NCI-H1694 treated with DMSO at 0.1 percent for 48 hours (cell line): ENCODE measurements around the gene COQ4.
A peak's percentile ranks its signal among the peaks of the same experiment; 100 is the strongest.
"Not testable (repeated sequence)": the region's sequence is repeated elsewhere in the genome, so short reads cannot be mapped to it uniquely, and the experiment has no call there.

ENCODE experiments used
- DNase-seq: peaks from one replicate; lab custom pipeline; 2025; lab: John Stamatoyannopoulos, UW

COQ4 gene

DNA sequence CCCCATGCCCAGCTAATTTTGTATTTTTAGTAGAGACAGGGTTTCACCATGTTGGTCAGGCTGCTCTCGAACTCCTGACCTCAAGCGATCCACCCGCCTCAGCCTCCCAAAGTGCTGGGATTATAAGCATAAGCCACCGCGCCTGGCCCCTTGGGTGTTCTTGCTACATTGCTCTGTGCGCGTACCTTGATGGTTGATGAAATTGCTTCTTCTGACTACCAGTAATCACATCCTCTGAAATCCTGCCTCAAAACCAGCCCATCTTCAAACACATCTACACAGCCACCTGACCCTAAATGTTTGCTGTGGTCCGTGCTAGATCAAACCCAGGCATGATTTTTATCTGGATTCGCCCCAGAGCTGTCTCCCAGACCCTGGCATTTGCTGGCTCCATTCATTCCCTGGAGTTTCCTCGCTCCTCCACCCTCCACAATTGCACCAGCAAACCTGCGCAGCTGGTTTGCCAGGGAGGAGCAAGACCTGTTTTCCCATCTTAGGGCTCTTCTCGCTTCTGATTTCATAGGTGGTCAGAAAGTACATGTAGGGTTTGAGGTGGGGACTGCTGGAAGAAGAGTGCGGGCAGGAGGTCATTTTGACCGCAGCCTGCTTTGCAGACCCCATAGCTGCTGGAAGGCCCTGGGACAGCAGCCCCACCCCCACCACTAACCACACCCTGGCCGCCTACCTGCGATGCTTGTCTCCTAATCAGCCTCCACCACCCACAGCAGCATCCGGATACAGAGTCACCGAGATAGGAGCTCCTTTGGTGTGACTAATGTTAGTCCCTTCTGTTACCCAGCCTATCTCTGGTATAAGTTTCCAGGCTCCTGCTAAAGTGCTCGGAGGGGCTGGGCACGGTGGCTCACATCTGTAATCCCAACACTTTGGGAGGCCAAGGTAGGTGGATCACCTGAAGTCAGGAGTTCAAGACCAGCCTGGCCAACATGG is 23.8 kb upstream of the COQ4 start:
- DNase-seq = no peak

DNA sequence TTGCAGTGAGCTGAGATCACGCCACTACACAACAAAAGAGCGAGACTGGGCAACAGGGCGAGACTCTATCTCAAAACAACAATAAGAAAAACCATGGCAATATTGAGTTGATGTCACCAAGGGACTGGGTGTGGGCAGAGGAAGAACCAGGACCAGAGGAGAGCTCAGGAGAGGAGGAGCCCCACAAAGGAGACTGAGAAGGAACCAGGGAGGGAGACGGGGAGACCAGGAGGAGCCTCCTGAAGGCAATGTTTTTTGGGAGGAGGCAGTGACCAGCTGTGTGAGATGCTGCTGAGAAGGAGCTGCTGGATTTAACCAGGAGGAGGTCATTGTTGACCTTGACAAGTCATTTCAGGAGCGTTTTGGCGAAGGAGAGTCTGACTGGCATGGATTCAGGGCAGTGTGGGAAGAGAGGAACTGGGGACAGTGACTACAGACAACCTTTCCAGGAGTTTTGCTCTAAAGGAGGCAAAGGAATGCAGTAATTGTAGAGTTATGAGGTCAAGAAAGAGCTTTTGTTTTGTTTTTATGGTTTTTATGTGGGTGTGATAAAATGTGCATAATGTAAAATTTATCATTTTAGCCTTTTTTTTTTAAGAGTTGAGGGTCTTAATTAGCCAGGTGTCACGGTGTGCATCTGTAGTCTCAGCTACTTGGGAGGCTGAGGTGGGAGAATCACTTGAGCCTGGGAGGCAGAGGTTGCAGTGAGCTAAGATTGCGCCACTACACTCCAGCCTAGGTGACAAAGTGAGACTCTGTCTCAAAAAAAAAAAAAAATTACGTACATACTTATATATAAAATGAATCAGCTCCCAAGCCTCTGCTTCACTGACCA is 18.3 kb upstream of the COQ4 start:
- DNase-seq = no peak

DNA sequence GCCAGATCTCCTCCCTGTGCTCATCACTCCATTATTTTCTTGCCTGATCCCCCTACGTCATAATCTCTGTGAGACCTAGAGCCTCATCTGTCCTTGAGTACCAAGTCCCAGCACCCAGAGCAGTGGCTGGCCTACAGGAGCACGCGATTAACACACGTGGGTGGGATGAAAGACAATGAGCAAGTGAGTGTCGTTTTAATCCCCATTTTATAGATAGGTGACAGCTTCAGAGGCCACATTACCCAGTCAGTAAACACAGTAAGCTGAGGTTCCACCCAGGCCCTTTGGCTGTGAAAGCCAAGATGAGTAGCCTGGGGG is 17.7 kb upstream of the COQ4 start:
- no peak for DNase-seq

DNA sequence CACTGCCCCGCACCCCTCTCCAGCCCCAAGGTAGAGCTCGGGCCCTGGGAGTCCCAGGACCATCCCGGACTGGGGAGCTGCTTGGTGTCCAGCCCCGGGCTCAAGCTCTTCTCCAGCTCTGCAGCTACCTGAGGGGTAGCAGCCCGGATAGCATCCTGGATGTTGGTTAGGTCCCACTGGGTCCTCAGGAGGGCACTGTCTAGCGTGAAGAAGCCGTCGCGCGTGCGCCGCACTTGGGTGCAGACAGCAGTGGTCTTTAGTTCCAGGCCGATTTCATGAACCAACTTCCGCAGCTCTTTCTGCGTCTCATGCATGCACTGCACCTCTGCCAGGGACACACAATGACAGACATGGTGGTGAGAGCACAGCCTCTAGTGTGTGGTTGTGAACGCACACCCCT is 13.1 kb upstream of the COQ4 start:
- DNase-seq = no peak

DNA sequence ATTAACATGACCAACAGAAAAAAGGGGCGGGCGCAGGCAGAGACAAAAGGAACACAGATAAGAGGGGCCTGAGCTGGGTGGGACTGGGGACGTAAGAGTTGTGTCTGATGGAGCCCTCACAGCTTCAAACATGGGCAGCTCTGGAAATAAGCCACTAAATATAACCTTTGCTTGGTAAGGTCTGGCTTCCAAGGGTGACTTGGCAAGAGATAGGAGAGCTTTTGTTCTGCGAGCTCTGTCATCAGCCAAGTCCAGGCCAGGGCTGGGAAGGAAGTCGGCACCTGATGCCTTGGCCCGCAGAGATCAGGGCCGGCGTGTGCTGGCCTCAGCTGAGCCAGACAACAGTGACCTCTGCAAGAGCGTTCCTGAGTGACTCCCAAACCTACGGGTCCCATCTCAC is 12.2 kb upstream of the COQ4 start:
- no peak for DNase-seq

DNA sequence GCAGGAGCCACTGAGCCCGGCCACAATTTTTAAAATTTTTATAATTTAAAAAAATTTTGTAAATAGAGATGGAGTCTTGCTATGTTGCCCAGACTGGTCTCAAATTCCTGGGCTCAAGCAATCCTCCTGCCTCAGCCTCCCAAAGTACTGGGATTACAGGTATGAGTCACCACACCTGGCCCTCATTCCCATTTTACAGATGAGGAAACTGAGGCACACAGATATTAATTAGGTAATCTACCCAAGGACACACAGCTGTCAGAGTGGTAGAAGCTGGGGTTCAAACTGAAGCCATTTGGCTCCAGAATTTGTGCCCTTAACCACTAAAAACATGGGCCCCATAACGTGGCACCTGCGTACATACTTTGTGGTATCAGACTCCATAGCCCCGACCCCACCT is 7.9 kb upstream of the COQ4 start:
- DNase-seq = no peak

DNA sequence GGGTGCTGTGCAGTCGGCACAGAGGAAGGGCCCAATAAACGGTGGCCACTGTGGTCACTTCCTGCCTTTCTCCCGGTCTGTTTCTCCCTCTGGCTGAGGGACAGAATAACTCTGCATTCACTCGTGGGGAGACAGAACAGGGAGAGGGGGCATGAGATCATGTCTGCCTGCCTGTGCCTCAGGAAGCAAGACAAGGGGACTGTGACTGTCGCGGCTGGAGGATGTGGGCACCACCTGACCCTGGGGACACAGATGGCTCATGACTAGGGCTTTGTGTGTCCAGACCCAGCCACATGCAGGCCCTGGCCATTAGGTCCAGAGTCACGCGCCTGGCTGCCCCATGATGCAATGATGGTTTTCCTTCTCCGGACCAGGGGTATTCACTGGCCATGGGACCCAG is 6.2 kb upstream of the COQ4 start:
- DNase-seq = no peak

DNA sequence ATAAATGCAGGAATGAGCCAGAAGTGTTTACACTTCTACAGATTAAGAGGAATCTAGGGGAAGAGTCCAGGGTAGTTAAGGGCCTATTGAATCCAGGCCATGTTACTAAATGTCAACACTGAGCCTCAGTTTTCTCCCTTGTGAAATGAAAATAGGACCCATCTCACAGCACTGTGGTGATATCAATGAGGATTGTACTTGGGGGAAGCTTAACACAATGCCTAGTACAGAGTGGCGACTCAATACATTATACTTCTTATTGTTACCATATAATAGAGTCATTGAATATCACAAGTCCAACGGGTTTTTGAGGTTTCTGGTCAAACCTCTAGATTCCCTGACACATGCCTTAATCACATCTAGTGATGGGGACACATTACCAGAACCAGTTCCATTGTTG is 5.0 kb upstream of the COQ4 start:
- DNase-seq = no peak

DNA sequence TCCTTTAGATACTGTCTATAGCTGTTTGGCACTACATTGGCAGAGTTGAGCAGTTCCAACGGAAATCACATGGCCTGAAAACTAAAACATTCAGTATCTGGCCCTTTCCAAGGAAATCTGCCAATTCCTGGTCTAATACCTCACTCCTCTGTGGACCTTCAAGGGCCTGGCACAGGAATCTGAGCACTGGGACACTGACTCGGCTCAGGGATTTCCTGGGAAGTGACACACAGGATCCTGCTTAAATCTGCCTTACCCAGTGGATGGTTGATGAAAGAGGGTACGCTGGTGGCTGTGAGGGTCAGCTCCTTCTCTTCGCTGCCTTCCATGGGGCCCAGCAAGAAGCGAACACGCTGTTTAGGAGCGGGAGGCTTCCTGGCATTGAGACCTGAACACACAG is 1.3 kb upstream of the COQ4 start:
- no peak for DNase-seq

DNA sequence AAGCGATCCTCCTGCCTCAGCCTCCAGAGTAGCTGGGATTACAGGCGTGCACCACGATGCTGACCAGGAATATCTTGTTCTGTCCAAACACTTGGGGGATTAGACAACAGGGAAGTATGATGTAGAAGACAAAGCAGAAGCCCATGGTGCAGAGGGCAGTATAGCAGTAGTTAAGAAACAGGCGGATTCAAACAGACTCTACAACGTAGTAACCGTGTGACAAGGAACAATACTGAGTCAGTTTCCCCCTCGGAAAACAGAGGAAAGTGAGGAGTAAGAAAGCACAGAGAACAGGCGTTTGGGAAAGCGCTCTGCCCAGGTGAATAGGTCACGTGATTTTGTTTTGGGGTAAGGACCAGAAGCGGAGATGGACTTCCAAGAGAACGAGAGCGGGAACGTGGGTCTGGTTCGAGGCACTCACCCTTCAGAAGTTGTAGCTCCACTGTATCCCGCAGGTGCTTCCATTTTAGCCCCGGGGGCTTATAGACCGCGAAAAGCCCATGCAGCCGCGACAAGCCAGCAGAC is 698 bp upstream of the COQ4 start:
- no peak for DNase-seq

DNA sequence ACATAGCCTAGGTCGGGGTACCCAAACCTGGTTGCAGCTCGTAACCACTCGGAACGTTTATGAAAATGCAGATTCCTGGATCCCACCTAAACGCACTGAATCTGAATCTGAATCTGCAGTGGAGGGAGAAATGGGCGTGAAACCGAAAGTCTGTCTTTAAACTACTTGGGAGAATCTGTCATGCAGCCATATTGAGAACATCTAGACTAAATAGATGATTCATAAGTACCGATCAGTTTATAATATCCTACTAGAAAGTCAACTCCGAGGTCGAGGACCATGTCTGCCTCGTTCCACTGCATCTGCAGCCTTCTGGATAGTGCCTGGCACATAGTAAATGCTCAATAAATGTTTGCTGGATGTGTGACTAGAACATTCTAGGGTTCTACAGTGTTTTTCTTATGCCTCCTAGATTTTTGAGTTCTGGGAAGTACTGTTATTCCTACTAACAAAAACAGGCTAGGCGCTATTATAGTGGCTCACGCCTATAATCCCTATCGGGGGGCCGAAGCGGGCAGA is 632 bp downstream of the COQ4 start:
- no peak for DNase-seq

DNA sequence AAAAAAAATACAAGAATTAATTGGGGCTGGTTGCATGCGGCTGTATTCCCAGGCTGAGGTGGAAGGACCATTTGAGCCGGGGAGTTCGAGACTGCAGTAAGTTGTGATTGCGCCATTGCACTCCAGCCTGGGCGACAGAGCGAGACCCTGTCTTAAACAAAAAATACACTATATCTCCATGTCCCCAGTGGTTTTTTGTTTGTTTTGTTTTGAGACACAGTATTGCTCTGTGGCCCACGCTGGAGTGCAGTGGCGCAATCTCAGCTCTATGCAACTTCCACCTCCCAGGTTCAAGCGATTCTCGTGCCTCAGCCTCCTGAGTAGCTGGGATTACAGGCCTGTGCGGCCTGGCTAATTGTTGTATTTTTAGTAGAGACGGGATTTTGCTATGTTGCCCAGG is 1.2 kb downstream of the COQ4 start:
- DNase-seq = no peak

DNA sequence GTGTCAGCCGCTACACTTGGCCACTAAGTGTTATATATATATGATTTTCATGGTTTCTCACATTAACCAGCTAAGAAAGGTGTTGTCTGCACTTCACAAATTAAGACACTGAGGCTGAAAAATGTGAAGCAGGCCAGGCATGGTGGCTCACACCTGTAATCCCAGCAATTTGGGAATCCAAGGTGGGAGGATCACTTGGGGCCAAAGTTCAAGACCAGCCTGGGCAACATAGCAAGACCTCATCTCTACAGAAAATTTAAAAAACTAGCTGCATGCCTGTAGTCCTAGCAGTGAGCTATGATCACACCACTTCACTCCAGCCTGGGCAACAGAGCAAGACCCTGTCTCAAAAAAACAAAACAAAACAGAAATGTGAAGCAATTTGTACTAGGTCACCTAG is 1.8 kb downstream of the COQ4 start:
- DNase-seq = no peak

DNA sequence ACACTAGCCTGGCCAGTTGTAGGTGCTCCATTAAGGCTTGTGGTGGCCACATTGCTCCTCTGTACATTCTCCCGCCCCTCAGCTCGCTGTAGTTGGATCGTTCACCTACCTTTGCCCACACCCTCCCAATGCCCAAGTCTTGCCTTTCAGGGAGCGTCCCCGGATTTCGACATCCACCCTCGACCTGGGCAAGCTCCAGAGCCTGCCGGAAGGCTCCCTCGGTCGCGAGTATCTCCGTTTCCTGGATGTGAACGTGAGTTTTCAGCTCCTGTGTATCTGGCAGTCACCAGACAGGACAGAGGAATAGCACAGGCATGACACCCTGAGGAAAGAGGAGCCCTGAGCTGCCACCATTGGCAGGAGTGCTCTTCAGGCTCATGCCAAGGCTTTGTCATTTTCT is 3.0 kb downstream of the COQ4 start:
- no peak for DNase-seq

DNA sequence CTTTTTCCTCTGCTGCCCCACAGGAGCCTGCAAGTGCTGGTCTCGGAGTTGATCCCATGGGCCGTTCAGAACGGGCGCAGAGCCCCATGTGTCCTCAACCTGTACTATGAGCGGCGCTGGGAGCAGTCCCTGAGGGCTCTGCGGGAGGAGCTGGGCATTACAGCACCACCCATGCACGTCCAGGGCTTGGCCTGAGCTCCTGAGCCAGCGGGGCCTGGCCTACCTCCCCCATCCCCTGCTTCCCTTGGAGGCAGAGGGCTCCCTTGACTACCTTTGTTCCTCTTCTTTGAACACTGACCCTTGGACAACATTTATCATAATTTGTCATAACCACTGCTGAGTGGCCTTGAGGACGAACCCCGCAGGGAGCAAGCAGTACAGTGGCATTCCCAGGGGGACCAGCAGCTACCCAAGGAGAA is 10.8 kb downstream of the COQ4 start:
- DNase-seq = no peak

DNA sequence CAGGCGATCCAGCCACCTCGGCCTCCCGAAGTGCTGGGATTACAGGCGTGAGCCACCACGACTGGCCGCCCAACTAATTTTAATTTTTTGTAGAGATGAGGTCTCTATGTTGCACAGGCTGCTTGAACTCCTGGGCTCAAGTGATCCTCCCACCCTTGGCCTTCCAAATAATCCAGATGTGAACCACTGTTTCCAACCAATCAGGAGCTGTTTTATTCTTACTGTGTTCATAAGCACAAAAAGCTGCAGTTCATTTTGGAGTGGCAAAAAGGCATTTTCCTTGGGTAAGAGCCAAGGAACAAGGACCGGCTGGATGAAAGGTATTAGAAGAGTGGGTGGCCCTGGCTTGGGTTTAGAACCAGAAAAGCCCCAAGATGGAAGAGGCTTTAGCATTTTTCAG is 12.5 kb downstream of the COQ4 start:
- no peak for DNase-seq

DNA sequence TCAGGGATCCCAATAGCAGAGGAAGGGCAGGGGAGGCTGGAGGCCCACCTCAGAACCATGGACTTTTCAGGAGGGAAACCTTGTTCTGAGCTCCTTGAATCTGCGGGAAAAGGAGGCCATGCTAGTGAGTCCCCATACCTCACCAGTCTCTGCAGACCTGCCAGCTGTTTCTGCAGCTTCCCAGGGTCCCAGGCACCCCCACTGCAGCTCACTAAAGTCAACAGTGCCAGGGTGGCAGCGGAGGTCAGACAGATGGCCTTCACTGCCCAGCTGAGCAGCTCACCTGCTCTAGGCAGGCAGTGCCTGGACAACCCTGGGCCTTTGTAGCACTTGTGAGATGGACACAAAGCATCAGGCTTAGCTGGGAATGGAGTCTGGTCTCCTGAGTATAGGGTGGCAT is 13.3 kb downstream of the COQ4 start:
- DNase-seq = no peak

DNA sequence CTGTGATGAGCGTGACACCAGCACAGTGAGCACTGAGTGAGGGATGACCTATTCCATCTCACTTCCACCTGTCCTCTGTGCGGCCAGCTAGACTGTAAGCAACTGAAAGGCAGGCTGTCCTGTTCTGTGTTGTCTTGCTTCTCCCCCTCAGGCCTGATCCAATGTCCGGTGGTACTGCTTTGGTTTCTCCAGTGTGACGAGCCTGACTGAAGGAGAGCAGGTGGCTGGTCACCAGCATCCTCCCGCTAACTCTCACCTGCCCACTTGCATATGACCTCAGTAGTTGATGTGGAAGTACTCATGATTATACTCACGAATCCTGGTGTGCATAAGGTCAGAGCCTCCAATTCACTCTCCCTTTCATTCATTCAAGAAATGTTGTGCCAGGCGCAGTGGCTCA is 15.3 kb downstream of the COQ4 start:
- DNase-seq = no peak

DNA sequence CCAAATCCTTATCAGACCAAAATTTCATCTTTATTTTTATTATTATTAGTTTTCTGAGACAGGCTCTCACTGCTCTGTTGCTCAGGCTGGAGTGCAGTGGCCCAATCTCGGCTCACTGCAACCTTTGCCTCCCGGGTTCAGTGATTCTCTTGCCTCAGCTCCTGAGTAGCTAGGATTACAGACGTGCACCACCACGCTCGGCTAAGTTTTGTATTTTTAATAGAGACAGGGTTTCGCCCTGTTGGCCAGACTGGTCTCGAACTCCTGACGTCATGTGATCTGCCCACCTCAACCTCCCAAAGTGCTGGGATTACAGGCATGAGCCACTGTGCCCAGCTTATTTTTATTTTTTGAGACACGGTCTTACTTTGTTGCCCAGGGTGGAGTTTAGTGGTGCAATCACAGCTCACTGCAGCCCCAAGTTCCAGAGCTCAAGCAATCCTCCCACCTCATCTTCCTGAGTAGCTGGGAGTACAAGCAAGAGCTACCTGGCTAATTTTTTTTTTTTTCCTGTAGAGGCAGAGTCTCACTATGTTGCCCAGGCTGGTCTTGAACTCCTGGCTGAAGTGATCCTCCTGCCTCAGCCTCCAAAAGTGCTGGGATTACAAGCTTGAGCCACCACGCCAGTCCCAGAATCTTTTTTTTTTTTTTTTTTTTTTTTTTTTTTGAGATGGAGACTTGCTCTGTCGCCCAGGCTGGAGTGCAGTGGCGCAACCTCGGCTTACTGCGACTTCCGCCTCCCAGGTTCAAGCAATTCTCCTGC is 16.4 kb downstream of the COQ4 start:
- not testable (repeated sequence) for DNase-seq

DNA sequence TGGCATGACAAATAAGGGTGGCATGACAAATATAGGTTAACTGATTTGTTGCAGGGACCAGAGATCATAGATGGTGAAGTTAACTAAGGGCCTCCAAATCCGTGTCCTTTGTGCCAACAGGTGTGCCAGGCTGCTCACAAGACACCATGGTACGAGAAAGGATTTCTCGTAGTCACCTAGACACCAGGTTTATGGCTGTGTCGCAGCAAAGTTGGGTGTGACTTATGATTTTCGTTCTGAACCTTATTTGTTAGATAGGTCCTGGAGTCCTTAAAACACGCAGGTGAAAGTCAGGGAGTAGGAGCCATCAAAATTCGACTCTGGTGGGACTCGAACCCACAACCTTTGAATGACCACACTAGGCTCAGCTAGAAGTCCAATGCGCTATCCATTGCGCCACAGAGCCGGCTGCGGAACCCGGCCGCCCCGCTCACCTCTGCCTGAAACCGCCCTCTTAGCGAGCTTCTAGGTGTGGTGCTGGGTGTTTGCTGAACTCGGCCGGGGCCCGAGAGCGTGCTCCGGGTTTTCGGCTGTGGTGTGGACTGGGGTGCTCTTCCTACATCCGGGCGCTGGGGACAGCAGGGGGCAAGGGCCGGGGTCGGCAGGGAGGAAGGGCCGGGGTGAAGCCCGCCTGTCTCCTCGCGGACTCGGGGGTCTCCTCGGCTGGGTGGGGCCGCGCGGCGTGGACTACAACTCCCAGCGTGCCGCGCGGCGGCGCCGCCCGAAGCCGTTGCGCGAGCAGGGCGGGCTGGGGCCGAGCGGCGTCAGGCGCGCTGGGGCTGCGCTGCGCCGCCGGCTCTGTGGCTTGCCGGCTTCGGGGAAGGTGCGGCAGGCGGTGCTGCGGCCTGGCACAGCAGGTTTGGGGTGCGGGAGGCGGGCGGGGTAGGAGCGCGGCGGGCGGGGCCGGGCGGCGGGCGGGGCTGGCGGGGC is 17.4 kb downstream of the COQ4 start, which contains the start of gene SLC27A4:
Gene SLC27A4, plus strand, starts transcription at position 767 of the 930 bp plus-strand sequence. CDS start 2,606 bp downstream, outside the sequence.
- DNase-seq = peak; percentile 45
